ENCODE measurements around the gene LAS1L. TPM values are rescaled to one million over a fixed set of nuclear protein-coding genes. Genes with fewer than 3 reads are reported as not detected.
"Not testable (repeated sequence)": the region's sequence is repeated elsewhere in the genome, so short reads cannot be mapped to it uniquely, and the experiment has no call there.

LAS1L gene
- total RNA-seq, 4 donors from 2014 or later, result 10.8 to 21.9 (median 16.1) TPM

GRCh38 chrX:65578346-65578745 is 43.8 kb upstream of the LAS1L start:
- intact Hi-C loops (cut with DNase I; ENCODE audit: low total_unique reads) (loop anchor here (2.0 kb wide), 1 partner anchor 408 kb away; no protein-coding TSS in a partner anchor), in situ Hi-C loops (cut with MboI; ENCODE audit: low pct_ligation_motif_present in 1 of 4, low pct_unique_long_range_greater_than_20kb in 1 of 4, low sequenced_read_pairs in 3 of 4) (loop anchor here in 3 of 4 donors (25.0 kb wide), 4 partner anchors 134 to 1159 kb away; no protein-coding TSS in a partner anchor)
- DNase-seq, result no peak
- Histone ChIP-seq H3K36me3 (no peaks in the 10 kb centered on the region), H3K9me3 (no peaks in the 10 kb centered on the region), H3K4me3 (no peak overlapping the region), H3K27ac (no peak overlapping the region), H3K4me1 (peaks cover 0 to 5% (median 0%) of the 10 kb centered on the region in 4 donors), H3K27me3 (no peaks in the 10 kb centered on the region)
- TF ChIP-seq, protein P1, sequence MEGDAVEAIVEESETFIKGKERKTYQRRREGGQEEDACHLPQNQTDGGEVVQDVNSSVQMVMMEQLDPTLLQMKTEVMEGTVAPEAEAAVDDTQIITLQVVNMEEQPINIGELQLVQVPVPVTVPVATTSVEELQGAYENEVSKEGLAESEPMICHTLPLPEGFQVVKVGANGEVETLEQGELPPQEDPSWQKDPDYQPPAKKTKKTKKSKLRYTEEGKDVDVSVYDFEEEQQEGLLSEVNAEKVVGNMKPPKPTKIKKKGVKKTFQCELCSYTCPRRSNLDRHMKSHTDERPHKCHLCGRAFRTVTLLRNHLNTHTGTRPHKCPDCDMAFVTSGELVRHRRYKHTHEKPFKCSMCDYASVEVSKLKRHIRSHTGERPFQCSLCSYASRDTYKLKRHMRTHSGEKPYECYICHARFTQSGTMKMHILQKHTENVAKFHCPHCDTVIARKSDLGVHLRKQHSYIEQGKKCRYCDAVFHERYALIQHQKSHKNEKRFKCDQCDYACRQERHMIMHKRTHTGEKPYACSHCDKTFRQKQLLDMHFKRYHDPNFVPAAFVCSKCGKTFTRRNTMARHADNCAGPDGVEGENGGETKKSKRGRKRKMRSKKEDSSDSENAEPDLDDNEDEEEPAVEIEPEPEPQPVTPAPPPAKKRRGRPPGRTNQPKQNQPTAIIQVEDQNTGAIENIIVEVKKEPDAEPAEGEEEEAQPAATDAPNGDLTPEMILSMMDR (IDR thresholded peaks at IDR 0.05), result no peak
- TF ChIP-seq EP300 (IDR thresholded peaks at IDR 0.05; ENCODE audit: low read depth), result no peak
- no peak for TF ChIP-seq POLR2A (IDR thresholded peaks at IDR 0.05)
- no peak for TF ChIP-seq POLR2AphosphoS5 (IDR thresholded peaks at IDR 0.05)

DNA sequence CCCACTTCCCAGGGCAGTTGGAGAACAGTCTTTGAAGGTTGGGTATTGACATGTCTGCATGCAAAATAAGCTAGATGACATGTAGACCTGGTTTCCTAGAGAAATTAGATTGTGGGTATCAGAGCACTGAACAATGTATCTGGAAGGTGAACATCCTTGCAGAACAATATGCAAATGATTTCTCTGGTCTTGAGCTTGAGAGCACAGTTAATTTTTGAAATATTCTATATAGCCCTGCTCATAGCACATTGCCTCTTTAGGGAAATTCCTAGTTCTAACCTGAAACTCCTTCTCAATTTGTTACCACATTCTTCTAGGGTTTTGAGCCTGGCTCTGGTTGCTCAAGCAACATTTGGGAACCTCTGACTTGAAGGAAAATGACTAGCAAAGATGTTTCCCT is 41.6 kb upstream of the LAS1L start:
- in situ Hi-C loops (cut with MboI; ENCODE audit: low pct_ligation_motif_present in 1 of 4, low pct_unique_long_range_greater_than_20kb in 1 of 4, low sequenced_read_pairs in 3 of 4), result loop anchor here in 3 of 4 donors (25.0 kb wide), 4 partner anchors 136 to 1161 kb away; no protein-coding TSS in a partner anchor
- no peaks in the 10 kb centered on the region for H3K9me3 ChIP-seq
- no peak for TF ChIP-seq POLR2A (IDR thresholded peaks at IDR 0.05)
- no peak for TF ChIP-seq POLR2AphosphoS5 (IDR thresholded peaks at IDR 0.05)
- TF ChIP-seq EP300 (IDR thresholded peaks at IDR 0.05; ENCODE audit: low read depth), result no peak

DNA sequence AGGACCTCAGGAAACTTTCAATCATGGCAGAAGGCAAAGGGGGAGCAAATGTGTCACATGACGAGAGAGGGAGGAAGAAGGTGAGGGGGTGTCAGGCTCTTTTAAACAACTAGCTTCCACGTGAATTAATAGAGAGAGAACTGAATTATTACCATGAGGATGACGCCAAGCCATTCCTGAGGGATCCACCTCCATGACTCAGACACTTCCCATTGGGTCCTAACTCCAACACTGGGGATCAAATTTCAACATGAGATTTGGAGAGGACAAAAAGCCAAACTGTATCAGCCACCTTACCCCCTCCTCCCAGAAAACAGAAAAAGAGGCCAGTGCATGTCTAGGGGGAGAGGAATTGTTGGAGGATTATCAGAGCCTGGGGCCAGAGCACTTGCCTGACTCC is 40.4 kb upstream of the LAS1L start:
- H3K4me1 ChIP-seq, result no peaks in the 10 kb centered on the region
- no peak for DNase-seq
- no peak overlapping the region for H3K27ac ChIP-seq
- no peaks in the 10 kb centered on the region for H3K36me3 ChIP-seq
- H3K27me3 ChIP-seq, result no peaks in the 10 kb centered on the region
- in situ Hi-C loops (cut with MboI; ENCODE audit: low pct_ligation_motif_present in 1 of 4, low pct_unique_long_range_greater_than_20kb in 1 of 4, low sequenced_read_pairs in 3 of 4) (loop anchor here in 3 of 4 donors (25.0 kb wide), 4 partner anchors 137 to 1162 kb away; no protein-coding TSS in a partner anchor), intact Hi-C loops (cut with DNase I; ENCODE audit: low total_unique reads) (no loop called here)
- 54 to 100% methylated on average over 1 to 3 of the region's 3 CpGs for WGBS, 2 donors (ENCODE audit: low coverage in 1 of 2)
- no peak for TF ChIP-seq POLR2A (IDR thresholded peaks at IDR 0.05)
- TF ChIP-seq, protein P1 (IDR thresholded peaks at IDR 0.05), result no peak
- TF ChIP-seq POLR2AphosphoS5 (IDR thresholded peaks at IDR 0.05), result no peak
- no peak for TF ChIP-seq EP300 (IDR thresholded peaks at IDR 0.05; ENCODE audit: low read depth)
- no peaks in the 10 kb centered on the region for H3K9me3 ChIP-seq
- no peak overlapping the region for H3K4me3 ChIP-seq

More for the DNA sequence above, 41.6 kb upstream of the LAS1L start:
- Histone ChIP-seq H3K4me3 (no peak overlapping the region), H3K27ac (no peak overlapping the region), H3K36me3 (no peaks in the 10 kb centered on the region), H3K27me3 (no peaks in the 10 kb centered on the region), H3K4me1 (no peaks in the 10 kb centered on the region)
- DNase-seq, result no peak
- intact Hi-C loops (cut with DNase I; ENCODE audit: low total_unique reads), result loop anchor here (2.0 kb wide), 1 partner anchor 695 kb away; no protein-coding TSS in a partner anchor

GRCh38 chrX:65574356-65574755 is 39.8 kb upstream of the LAS1L start:
- no peaks in the 10 kb centered on the region for H3K36me3 ChIP-seq
- H3K27me3 ChIP-seq, result no peaks in the 10 kb centered on the region
- H3K9me3 ChIP-seq, result no peaks in the 10 kb centered on the region
- no peak overlapping the region for H3K4me3 ChIP-seq
- H3K27ac ChIP-seq, result no peak overlapping the region
- H3K4me1 ChIP-seq, result no peaks in the 10 kb centered on the region
- intact Hi-C loops (cut with DNase I; ENCODE audit: low total_unique reads) (no loop called here), in situ Hi-C loops (cut with MboI; ENCODE audit: low pct_ligation_motif_present in 1 of 4, low pct_unique_long_range_greater_than_20kb in 1 of 4, low sequenced_read_pairs in 3 of 4) (no loop called here)
- DNase-seq, result no peak
- TF ChIP-seq, protein P1 (IDR thresholded peaks at IDR 0.05), result no peak
- TF ChIP-seq POLR2A (IDR thresholded peaks at IDR 0.05) (no peak), POLR2AphosphoS5 (IDR thresholded peaks at IDR 0.05) (no peak), EP300 (IDR thresholded peaks at IDR 0.05; ENCODE audit: low read depth) (no peak)
- WGBS, 2 donors (ENCODE audit: low coverage in 1 of 2), result 50 to 94% methylated on average over 1 to 2 of the region's 2 CpGs

DNA sequence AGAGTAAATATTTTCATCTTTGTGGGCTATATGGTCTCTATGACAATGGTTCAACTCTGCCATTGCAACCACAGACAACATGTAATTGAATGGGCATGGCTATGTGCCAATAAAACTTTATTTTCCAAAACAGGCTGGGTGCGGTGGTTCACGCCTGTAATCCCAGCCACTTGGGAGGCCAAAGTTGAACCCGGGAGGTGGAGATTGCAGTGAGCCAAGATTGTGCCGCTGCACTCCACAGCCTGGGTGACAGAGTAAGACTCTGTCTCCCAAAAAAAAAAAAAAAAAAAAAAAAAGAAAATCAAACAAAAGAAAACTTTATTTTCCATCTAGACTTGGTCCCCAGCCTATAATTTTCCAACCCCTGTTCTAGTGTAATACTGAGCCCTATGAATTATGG is 38.4 kb upstream of the LAS1L start:
- H3K27me3 ChIP-seq, result no peaks in the 10 kb centered on the region
- no peaks in the 10 kb centered on the region for H3K4me1 ChIP-seq
- H3K36me3 ChIP-seq, result no peaks in the 10 kb centered on the region
- in situ Hi-C loops (cut with MboI; ENCODE audit: low pct_ligation_motif_present in 1 of 4, low pct_unique_long_range_greater_than_20kb in 1 of 4, low sequenced_read_pairs in 3 of 4), result no loop called here
- no peak for DNase-seq
- H3K9me3 ChIP-seq, result no peaks in the 10 kb centered on the region
- H3K4me3 ChIP-seq, result no peak overlapping the region
- no peak overlapping the region for H3K27ac ChIP-seq
- no peak for TF ChIP-seq POLR2A (IDR thresholded peaks at IDR 0.05)
- TF ChIP-seq EP300 (IDR thresholded peaks at IDR 0.05; ENCODE audit: low read depth), result no peak
- TF ChIP-seq, protein P1 (IDR thresholded peaks at IDR 0.05), result no peak
- TF ChIP-seq POLR2AphosphoS5 (IDR thresholded peaks at IDR 0.05), result no peak
- 89% methylated on average over 4 of the region's 4 CpGs; no CpG with 5 or more reads in 1 of the 2 donors for WGBS, 2 donors (ENCODE audit: low coverage in 1 of 2)
- intact Hi-C loops (cut with DNase I; ENCODE audit: low total_unique reads), result no loop called here

DNA sequence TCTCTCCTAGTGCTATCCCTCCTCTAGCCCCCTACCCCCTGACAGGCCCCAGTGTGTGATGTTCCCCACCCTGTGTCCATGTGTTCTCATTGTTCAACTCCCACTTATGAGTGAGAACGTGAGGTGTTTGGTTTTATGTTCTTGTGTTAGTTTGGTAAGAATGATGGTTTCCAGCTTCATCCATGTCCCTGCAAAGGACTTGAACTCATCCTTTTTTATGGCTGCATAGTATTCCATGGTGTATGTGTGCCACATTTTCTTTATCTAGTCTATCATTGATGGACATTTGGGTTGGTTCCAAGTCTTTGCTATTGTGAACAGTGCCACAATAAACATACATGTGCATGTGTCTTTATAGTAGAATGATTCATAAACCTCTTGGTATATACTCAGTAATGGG is 28.3 kb upstream of the LAS1L start:
- H3K27ac ChIP-seq; H3K9me3 ChIP-seq; H3K4me1 ChIP-seq; in situ Hi-C loops (cut with MboI; ENCODE audit: low pct_ligation_motif_present in 1 of 4, low pct_unique_long_range_greater_than_20kb in 1 of 4, low sequenced_read_pairs in 3 of 4); H3K36me3 ChIP-seq; intact Hi-C loops (cut with DNase I; ENCODE audit: low total_unique reads); DNase-seq; H3K27me3 ChIP-seq; H3K4me3 ChIP-seq: not testable (repeated sequence)
- 90% methylated on average over 1 of the region's 1 CpG; no CpG with 5 or more reads in 1 of the 2 donors for WGBS, 2 donors (ENCODE audit: low coverage in 1 of 2)

Measured in transverse colon (tissue), 4 donors.